NB4 (cell line): Measurements from ENCODE around the gene COL4A4.

Experiments
- CTCF ChIP-seq: IDR thresholded peaks from one replicate; pipeline ENCODE4 v1.5.1; 2012; ENCODE audit warnings: low read depth, low read length
- MAX ChIP-seq: IDR thresholded peaks from 2 replicates; pipeline ENCODE4 v1.6.1; 2011; ENCODE audit warnings: low read depth, low read length

- TF ChIP-seq CTCF (peak; percentile 82), MAX (no peak)
These were observed 130.4 kb downstream of the COL4A4 start for GRCh38 chr2:227033471-227034148.
